Suprapubic skin (tissue), 4 donors: Measurements from ENCODE around the gene SNX22.

Experiments
- POLR2A ChIP-seq, 2 donors: fragments of 450-650 bp; IDR thresholded peaks; one replicate each; pipeline ENCODE4 v1.6.1; 2017; ENCODE audit warnings: antibody characterized with exemption in 2 of 2, mild to moderate bottlenecking in 2 of 2, moderate library complexity in 2 of 2
- POLR2AphosphoS5 ChIP-seq, 3 donors: sonication (generic); formaldehyde crosslinking; IDR thresholded peaks; one replicate each; pipeline ENCODE4 v1.6.1; 2017; ENCODE audit warnings: antibody characterized with exemption in 3 of 3
- TF ChIP-seq, protein P1 (sequence below), 2 donors: fragments of 200-600 bp in 1 of 2; fragments of 450-650 bp in 1 of 2; sonication (generic) in 1 of 2; IDR thresholded peaks; one replicate each; pipeline ENCODE4 v1.5.1; 2016 to 2019; ENCODE audit warnings: antibody characterized with exemption in 2 of 2, mild to moderate bottlenecking in 1 of 2, moderate library complexity in 1 of 2

- TF ChIP-seq, protein P1, sequence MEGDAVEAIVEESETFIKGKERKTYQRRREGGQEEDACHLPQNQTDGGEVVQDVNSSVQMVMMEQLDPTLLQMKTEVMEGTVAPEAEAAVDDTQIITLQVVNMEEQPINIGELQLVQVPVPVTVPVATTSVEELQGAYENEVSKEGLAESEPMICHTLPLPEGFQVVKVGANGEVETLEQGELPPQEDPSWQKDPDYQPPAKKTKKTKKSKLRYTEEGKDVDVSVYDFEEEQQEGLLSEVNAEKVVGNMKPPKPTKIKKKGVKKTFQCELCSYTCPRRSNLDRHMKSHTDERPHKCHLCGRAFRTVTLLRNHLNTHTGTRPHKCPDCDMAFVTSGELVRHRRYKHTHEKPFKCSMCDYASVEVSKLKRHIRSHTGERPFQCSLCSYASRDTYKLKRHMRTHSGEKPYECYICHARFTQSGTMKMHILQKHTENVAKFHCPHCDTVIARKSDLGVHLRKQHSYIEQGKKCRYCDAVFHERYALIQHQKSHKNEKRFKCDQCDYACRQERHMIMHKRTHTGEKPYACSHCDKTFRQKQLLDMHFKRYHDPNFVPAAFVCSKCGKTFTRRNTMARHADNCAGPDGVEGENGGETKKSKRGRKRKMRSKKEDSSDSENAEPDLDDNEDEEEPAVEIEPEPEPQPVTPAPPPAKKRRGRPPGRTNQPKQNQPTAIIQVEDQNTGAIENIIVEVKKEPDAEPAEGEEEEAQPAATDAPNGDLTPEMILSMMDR (IDR thresholded peaks at IDR 0.05), result no peak
- TF ChIP-seq POLR2AphosphoS5 (IDR thresholded peaks at IDR 0.05), result no peak
- no peak for TF ChIP-seq POLR2A (IDR thresholded peaks at IDR 0.05)
Observed at GRCh38 chr15:64146520-64146884, 5.0 kb upstream of the SNX22 start.
